ENCODE data around the gene CHST11. TPM values are rescaled to one million over a fixed set of nuclear protein-coding genes. Genes with fewer than 3 reads are reported as not detected.

CHST11 gene
- total and polyA plus RNA-seq, 10 of the 15 experiments (the other 5 are each of a cell fraction or from before 2014, with no cell fraction given): 1.9 to 38.1 (median 17.2) TPM

DNA sequence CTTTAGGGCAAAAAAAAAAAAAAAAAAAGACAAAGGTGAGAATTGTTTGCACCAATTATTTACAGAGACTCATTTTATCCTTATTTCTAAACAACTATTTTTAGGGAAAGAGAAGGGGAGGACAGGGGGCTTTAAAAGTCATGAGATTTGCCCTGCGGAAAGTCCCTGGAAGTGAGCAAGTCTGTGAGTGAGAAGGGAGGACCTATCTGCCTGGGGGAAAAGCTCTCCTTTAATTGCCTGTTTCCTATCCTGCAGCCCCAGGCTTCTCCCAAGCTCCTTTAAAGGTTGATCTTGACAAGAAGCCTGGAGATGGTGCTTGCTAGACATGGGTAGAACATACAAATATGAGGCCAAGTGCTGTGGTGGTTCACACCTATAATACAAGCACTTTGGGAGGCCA, 8.3 kb upstream of the CHST11 start:
- DNase-seq (ENCODE audit: low read depth, low spot score): no peak
- H3K4me2 ChIP-seq (ENCODE audit: control insufficient read depth, insufficient read depth): no peak overlapping the region
- no TSS peak for BruUV-seq (replicated peaks)
- no peak overlapping the region for H3K27ac ChIP-seq (ENCODE audit: control insufficient read depth, insufficient read depth)
- ChIA-PET CTCF (interaction anchor here (2.0 kb wide), 1 partner anchor 66 kb away, joined by 8 read pairs; no protein-coding TSS in a partner anchor), POLR2A (no interaction called here), SMC1A (ENCODE audit: uncharacterized antibody, unreplicated experiment) (no interaction called here), RAD21 (ENCODE audit: unreplicated experiment) (interaction anchor here (1.4 to 1.5 kb wide), 2 partner anchors 67 to 93 kb away, joined by 3 read pairs; no protein-coding TSS in a partner anchor)
- H3K9ac ChIP-seq (ENCODE audit: control insufficient read depth, insufficient read depth, low read length): no peak overlapping the region
- no peak for FAIRE-seq
- no peaks in the 10 kb centered on the region for H3K4me1 ChIP-seq (ENCODE audit: control insufficient read depth, insufficient read depth, low read length)
- H4K20me1 ChIP-seq (ENCODE audit: control insufficient read depth, insufficient read depth): no peaks in the 10 kb centered on the region
- in situ Hi-C loops (cut with MboI): no loop called here
- H3K79me2 ChIP-seq (ENCODE audit: control insufficient read depth, insufficient read depth, low read length): no peaks in the 10 kb centered on the region
- no peaks in the 10 kb centered on the region for H3K36me3 ChIP-seq (ENCODE audit: control insufficient read depth in 2 of 2, insufficient read depth in 2 of 2, low read length in 1 of 2)
- no peak for TF ChIP-seq EZH2 (IDR thresholded peaks at IDR 0.05; ENCODE audit: borderline replicate concordance, control insufficient read depth, low read depth, low read length)
- no peak for TF ChIP-seq MLLT1 (IDR thresholded peaks at IDR 0.05)
- TF ChIP-seq FOS (IDR thresholded peaks at IDR 0.05; ENCODE audit: borderline replicate concordance, extremely low read depth, insufficient read length): no peak
- no peak for TF ChIP-seq BACH1 (IDR thresholded peaks at IDR 0.05; ENCODE audit: borderline replicate concordance)
- TF ChIP-seq FOXM1 (IDR thresholded peaks at IDR 0.05; ENCODE audit: low read depth, low read length): no peak
- TF ChIP-seq, protein P1, sequence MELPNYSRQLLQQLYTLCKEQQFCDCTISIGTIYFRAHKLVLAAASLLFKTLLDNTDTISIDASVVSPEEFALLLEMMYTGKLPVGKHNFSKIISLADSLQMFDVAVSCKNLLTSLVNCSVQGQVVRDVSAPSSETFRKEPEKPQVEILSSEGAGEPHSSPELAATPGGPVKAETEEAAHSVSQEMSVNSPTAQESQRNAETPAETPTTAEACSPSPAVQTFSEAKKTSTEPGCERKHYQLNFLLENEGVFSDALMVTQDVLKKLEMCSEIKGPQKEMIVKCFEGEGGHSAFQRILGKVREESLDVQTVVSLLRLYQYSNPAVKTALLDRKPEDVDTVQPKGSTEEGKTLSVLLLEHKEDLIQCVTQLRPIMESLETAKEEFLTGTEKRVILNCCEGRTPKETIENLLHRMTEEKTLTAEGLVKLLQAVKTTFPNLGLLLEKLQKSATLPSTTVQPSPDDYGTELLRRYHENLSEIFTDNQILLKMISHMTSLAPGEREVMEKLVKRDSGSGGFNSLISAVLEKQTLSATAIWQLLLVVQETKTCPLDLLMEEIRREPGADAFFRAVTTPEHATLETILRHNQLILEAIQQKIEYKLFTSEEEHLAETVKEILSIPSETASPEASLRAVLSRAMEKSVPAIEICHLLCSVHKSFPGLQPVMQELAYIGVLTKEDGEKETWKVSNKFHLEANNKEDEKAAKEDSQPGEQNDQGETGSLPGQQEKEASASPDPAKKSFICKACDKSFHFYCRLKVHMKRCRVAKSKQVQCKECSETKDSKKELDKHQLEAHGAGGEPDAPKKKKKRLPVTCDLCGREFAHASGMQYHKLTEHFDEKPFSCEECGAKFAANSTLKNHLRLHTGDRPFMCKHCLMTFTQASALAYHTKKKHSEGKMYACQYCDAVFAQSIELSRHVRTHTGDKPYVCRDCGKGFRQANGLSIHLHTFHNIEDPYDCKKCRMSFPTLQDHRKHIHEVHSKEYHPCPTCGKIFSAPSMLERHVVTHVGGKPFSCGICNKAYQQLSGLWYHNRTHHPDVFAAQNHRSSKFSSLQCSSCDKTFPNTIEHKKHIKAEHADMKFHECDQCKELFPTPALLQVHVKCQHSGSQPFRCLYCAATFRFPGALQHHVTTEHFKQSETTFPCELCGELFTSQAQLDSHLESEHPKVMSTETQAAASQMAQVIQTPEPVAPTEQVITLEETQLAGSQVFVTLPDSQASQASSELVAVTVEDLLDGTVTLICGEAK (IDR thresholded peaks at IDR 0.05; ENCODE audit: borderline replicate concordance): no peak
- no peaks in the 10 kb centered on the region; the same call in 1 of the 3 replicates for H3K9me3 ChIP-seq (replicated peaks; ENCODE audit: control insufficient read depth, insufficient read depth, low read length)
- WGBS (ENCODE audit: insufficient coverage, insufficient replicate concordance, low lambda C conversion rate, missing lambda C conversion rate): 83% methylated on average over 1 of the region's 1 CpG
- H3K4me3 ChIP-seq: no peak overlapping the region
- intact Hi-C loops (cut with micrococcal nuclease; ENCODE audit: unreplicated experiment): no loop called here
- no peak for ATAC-seq
- no peak overlapping the region for H2AFZ ChIP-seq (ENCODE audit: control insufficient read depth, low read depth, low read length)
- H3K27me3 ChIP-seq (replicated peaks in 1 of 2; ENCODE audit: control insufficient read depth in 2 of 2, insufficient read depth in 2 of 2, low read length in 1 of 2): no peaks in the 10 kb centered on the region
